ENCODE measurements around the gene PPFIBP2. TPM values are rescaled to one million over a fixed set of nuclear protein-coding genes. Genes with fewer than 3 reads are reported as not detected.

Gene PPFIBP2
- total and polyA plus RNA-seq, 10 donors: 17.2 to 75.1 (median 40.4) TPM

DNA sequence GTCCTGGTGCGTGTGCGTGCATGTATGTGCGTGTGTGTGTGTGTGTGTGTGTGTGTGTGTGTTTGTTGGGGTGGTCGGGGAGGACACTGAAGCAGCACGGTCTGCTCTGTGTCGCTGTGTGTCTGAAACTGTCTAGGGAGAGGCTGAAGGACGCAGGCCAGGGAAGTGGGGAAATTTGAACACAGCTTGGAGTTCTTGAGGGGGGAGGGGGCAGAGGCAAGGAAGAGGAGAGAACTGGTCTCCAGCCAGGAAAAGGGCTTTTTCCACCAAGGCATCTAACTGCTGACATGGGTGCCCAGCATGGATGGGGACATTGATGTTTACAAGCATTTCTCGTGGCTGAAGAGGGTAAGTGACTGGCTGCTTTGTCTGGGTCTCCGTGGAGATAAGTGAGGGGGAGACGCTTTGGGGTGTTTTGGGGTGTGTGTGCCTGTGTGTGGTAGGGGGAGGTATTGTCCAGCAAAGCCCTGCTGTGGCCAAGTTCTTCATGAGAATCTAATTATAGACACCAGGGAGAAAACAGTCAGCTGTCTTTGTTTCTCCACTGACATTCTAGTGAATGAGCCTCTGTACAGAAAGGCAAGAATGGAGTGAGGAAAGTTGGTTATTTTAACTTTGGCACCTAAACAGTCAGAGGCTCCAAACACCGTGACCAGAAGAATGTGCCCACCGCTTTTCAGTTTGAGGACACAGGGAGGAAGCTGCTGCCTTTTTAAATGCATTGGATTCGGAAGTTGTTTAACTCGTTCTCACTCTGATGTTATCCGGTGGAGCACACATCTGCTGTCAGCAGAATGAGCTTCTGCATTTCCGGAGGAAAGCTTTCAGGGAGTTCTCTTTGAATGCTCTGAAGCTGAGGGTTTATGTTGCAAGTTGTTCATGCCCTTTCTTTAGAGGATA lies 63.7 kb downstream of the PPFIBP2 start:
- Histone ChIP-seq H3K4me1 (peaks cover 26 to 76% (median 46%) of the 10 kb centered on the region in 6 donors), H3K4me3 (peak overlapping the region in 2 of 8 donors; percentile 24 to 25), H3K27me3 (replicated peaks in 1 of 7) (peaks cover 0 to 91% (median 22%) of the 10 kb centered on the region in 7 donors), H3K36me3 (no peaks in the 10 kb centered on the region), H3K27ac (peak overlapping the region in 7 of 8 donors; percentile 49 to 78 (median 69)), H3K9me3 (no peaks in the 10 kb centered on the region)
- TF ChIP-seq, protein P1, sequence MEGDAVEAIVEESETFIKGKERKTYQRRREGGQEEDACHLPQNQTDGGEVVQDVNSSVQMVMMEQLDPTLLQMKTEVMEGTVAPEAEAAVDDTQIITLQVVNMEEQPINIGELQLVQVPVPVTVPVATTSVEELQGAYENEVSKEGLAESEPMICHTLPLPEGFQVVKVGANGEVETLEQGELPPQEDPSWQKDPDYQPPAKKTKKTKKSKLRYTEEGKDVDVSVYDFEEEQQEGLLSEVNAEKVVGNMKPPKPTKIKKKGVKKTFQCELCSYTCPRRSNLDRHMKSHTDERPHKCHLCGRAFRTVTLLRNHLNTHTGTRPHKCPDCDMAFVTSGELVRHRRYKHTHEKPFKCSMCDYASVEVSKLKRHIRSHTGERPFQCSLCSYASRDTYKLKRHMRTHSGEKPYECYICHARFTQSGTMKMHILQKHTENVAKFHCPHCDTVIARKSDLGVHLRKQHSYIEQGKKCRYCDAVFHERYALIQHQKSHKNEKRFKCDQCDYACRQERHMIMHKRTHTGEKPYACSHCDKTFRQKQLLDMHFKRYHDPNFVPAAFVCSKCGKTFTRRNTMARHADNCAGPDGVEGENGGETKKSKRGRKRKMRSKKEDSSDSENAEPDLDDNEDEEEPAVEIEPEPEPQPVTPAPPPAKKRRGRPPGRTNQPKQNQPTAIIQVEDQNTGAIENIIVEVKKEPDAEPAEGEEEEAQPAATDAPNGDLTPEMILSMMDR (IDR thresholded peaks at IDR 0.05 in 8 of 11, conservative IDR thresholded peaks at IDR 0.05 in 3 of 11): no peak
- peak in 1 of 3 donors; percentile 48 for TF ChIP-seq POLR2AphosphoS5 (IDR thresholded peaks at IDR 0.05)
- WGBS, 5 donors: 25 to 32% (median 28%) methylated on average over 16 of the region's 16 CpGs
- no peak for DNase-seq
- intact Hi-C loops (cut with DNase I; ENCODE audit: low total_unique reads): no loop called here

DNA sequence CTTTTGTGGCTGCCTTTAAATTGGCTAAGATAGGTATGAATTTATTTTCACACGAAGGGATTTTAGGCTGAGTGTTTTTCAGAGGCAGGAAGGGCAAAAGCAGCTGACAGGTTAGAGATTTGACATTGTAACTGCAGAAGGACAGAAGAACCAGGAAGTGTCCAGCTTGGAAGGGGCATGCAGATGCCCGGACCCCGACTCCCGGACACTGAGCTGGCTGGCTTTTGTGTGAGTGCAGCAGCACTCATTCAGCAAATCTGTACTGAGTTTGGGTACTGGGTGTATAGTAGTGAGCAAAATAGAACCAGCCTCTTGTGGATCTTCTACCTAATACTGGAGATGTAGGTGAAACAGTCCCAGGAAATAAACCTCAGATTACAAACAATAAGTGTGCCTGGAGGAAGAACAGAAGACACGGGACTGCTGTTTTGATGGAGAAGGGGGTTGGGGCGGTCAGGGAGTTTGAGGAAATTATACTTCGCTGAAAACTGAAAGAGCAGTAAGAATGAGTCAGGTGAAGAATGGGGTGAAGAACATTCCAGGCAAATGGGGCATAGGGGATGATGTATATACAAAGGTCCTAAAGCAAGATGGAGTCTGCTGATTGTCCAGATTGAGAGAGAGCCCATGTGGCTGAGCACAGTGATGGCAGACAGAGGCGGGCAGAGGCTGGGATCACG lies 64.6 kb downstream of the PPFIBP2 start:
- Histone ChIP-seq H3K4me1 (peaks cover 26 to 68% (median 47%) of the 10 kb centered on the region in 6 donors), H3K4me3 (peak overlapping the region in 2 of 8 donors; percentile 24 to 25), H3K9me3 (no peaks in the 10 kb centered on the region), H3K36me3 (no peaks in the 10 kb centered on the region), H3K27me3 (replicated peaks in 1 of 7) (peaks cover 0 to 86% (median 22%) of the 10 kb centered on the region in 7 donors), H3K27ac (peak overlapping the region in 7 of 8 donors; percentile 49 to 78 (median 69))
- intact Hi-C loops (cut with DNase I; ENCODE audit: low total_unique reads): no loop called here
- 40 to 54% (median 43%) methylated on average over 9 of the region's 9 CpGs for WGBS, 5 donors
- DNase-seq: no peak
- TF ChIP-seq, protein P1 (IDR thresholded peaks at IDR 0.05 in 8 of 11, conservative IDR thresholded peaks at IDR 0.05 in 3 of 11): no peak
- TF ChIP-seq POLR2AphosphoS5 (IDR thresholded peaks at IDR 0.05): no peak
- no peak for TF ChIP-seq POLR2A (IDR thresholded peaks at IDR 0.05)

DNA sequence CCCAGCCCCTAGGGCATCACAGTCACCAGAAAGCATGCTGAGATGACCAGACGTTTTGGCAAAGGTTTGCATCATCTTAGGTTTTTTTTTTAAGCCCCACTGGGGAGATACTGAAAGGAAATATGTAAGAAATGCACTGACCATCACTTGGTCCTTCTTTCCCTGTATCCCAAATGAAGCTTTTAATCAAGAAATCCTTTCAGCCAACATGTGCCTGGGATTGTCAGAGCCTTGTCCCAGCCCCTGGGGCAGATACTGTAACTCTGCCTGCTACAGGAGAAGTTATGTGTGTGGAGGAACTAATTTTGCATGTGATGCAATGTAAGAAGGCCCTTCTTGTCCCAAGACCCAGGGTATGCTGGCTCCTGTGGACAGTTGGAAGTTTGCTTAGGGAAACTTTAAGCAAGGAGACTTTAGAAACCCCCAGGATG lies 65.6 kb downstream of the PPFIBP2 start:
- Histone ChIP-seq H3K27me3 (replicated peaks in 1 of 7) (peaks cover 0 to 80% (median 22%) of the 10 kb centered on the region in 7 donors), H3K4me1 (peaks cover 26 to 62% (median 44%) of the 10 kb centered on the region in 6 donors), H3K9me3 (no peaks in the 10 kb centered on the region), H3K36me3 (no peaks in the 10 kb centered on the region), H3K4me3 (no peak overlapping the region), H3K27ac (no peak overlapping the region)
- TF ChIP-seq POLR2AphosphoS5 (IDR thresholded peaks at IDR 0.05) (no peak), POLR2A (IDR thresholded peaks at IDR 0.05) (no peak)
- TF ChIP-seq, protein P1 (IDR thresholded peaks at IDR 0.05 in 8 of 11, conservative IDR thresholded peaks at IDR 0.05 in 3 of 11): no peak
- DNase-seq: no peak
- intact Hi-C loops (cut with DNase I; ENCODE audit: low total_unique reads): no loop called here
- 26 to 43% (median 29%) methylated on average over 1 of the region's 1 CpG for WGBS, 5 donors
